ENCODE measurements around the gene TJP2.

- TF ChIP-seq CTCF (IDR thresholded peaks at IDR 0.05 in 2 of 3, conservative IDR thresholded peaks at IDR 0.05 in 1 of 3; ENCODE audit: control insufficient read depth in 2 of 3, extremely low read depth in 1 of 3, insufficient read depth in 1 of 3, low read depth in 3 of 3, low read length in 3 of 3) (no peak), YBX1 (IDR thresholded peaks at IDR 0.05) (no peak), POLR2A (IDR thresholded peaks at IDR 0.05; ENCODE audit: low read depth, low read length) (no peak), EZH2 (IDR thresholded peaks at IDR 0.05; ENCODE audit: borderline replicate concordance, control insufficient read depth, low read depth, low read length) (no peak), REST (IDR thresholded peaks at IDR 0.05; ENCODE audit: low read depth, low read length) (no peak), YY1 (IDR thresholded peaks at IDR 0.05; ENCODE audit: low read depth, low read length) (no peak), PBX3 (IDR thresholded peaks at IDR 0.05; ENCODE audit: insufficient replicate concordance, low read depth, low read length) (no peak), KDM1A (IDR thresholded peaks at IDR 0.05; ENCODE audit: borderline replicate concordance) (no peak), ATF7 (IDR thresholded peaks at IDR 0.05; ENCODE audit: low read depth) (no peak)
Observed at GRCh38 chr9:69137311-69137710, 36.8 kb upstream of the TJP2 start.

Measured in GM12878 (cell line).